ENCODE data around the gene CYGB. TPM values are rescaled to one million over a fixed set of nuclear protein-coding genes. Genes with fewer than 3 reads are reported as not detected.

Gene CYGB
- total and polyA plus RNA-seq, 2 of the 13 experiments (the other 11 are each of a cell fraction or from before 2014, with no cell fraction given): 18.9 to 27.1 TPM

DNA sequence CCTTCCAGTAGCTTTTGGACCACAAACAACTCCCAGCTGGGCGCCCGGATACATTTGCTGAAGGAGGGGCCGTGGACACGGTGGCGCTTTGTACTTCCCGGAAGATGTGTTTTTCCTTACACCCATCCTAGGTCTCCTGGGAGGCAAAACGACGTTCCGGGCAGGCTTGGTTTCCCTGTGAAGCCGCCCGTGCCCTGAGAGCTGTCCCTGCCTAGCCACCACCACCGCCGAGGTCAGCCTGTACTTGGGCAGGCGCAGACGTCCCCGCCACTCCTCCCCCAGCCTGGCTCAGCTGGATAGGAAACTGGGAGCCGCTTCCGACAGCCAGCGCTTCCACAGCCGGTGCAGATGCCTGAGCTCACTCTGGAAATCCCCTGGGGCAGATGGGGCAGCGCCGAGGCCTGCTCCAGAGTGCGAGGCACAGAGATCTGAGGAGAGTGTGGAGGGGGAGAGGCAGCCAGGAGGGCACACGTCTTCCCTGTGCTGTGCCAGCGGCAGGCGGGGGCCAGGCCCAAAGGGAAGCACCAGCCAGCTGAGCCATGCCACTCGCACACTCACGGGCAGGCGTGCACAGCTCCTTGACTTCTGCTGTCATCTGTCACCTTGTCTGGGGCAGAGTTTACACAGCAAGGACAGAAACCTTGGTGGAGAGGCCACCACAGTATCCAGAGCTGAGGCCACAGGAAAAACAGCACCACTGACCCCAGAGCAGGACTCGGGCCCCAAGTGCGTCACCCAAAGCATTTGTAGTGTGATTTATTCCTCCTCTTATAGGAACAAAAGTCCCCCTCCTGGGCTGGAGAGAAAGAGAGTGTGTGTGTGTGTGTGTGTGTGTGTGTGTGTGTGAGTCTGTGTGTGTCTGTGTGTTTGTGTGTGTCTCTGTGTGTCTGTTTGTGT is 39.3 kb downstream of the CYGB start (continued):
- TF ChIP-seq, protein P1, sequence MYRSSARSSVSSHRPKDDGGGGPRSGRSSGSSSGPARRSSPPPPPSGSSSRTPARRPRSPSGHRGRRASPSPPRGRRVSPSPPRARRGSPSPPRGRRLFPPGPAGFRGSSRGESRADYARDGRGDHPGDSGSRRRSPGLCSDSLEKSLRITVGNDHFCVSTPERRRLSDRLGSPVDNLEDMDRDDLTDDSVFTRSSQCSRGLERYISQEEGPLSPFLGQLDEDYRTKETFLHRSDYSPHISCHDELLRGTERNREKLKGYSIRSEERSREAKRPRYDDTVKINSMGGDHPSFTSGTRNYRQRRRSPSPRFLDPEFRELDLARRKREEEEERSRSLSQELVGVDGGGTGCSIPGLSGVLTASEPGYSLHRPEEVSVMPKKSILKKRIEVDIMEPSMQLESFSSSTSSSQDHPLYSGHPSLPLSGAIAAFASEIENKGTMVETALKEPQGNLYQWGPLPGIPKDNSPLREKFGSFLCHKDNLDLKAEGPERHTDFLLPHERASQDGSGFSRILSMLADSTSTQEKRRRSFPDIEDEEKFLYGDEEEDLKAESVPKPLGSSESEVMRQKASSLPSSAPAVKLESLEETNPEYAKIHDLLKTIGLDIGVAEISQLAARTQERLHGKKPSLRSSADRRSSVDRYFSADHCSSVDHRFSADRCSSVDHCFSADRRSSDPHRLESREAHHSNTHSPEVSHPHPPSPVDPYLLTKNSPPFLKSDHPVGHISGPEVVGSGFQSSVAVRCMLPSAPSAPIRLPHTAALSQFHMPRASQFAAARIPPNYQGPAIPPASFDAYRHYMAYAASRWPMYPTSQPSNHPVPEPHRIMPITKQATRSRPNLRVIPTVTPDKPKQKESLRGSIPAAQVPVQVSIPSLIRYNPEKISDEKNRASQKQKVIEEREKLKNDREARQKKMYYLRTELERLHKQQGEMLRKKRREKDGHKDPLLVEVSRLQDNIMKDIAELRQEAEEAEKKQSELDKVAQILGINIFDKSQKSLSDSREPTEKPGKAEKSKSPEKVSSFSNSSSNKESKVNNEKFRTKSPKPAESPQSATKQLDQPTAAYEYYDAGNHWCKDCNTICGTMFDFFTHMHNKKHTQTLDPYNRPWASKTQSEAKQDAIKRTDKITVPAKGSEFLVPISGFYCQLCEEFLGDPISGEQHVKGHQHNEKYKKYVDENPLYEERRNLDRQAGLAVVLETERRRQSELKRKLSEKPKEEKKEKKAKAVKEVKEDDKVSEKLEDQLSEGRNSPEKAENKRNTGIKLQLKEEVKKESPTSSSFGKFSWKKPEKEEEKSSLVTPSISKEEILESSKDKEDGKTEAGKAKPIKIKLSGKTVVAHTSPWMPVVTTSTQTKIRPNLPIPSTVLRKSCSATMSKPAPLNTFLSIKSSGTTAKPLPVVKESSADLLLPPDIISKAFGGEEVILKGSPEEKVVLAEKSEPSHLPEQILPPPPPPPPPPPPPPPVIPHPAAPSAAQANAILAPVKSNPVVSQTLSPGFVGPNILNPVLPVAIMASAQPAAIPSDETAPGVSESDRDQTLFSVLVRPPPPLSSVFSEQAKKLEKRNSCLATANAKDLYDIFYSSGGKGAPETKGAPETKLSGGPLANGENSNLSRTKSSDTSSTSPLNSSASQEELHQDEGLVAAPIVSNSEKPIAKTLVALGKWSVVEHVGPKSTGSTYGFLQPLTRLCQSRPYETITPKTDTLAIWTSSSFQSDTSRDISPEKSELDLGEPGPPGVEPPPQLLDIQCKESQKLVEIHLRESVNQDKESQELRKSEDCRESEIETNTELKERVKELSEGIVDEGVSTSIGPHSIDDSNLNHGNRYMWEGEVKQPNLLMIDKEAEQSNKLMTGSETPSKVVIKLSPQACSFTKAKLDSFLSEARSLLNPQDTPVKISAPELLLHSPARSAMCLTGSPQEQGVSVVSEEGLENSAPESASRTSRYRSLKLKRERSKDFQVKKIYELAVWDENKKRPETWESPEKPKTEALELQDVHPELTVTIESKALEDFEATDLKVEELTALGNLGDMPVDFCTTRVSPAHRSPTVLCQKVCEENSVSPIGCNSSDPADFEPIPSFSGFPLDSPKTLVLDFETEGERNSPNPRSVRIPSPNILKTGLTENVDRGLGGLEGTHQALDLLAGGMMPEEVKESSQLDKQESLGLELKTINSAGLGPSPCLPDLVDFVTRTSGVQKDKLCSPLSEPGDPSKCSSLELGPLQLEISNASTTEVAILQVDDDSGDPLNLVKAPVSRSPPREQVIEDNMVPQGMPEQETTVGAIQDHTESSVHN (CRISPR knock-in tag; IDR thresholded peaks at IDR 0.05): 0 out of 2 replicates have a peak, but pooled peaks have one; percentile 59
- peak; percentile 81 for TF ChIP-seq ZNF547 (CRISPR knock-in tag; IDR thresholded peaks at IDR 0.05)
- no peak for TF ChIP-seq XBP1 (CRISPR knock-in tag; IDR thresholded peaks at IDR 0.05)
- TF ChIP-seq, protein P2, sequence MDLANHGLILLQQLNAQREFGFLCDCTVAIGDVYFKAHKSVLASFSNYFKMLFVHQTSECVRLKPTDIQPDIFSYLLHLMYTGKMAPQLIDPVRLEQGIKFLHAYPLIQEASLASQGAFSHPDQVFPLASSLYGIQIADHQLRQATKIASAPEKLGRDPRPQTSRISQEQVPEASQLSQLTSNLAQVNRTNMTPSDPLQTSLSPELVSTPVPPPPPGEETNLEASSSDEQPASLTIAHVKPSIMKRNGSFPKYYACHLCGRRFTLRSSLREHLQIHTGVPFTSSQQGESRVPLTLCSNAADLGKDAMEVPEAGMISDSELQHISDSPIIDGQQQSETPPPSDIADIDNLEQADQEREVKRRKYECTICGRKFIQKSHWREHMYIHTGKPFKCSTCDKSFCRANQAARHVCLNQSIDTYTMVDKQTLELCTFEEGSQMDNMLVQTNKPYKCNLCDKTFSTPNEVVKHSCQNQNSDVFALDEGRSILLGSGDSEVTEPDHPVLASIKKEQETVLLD (CRISPR knock-in tag; IDR thresholded peaks at IDR 0.05; ENCODE audit: low read depth): no peak
- no peak for TF ChIP-seq ZNF644 (CRISPR knock-in tag; IDR thresholded peaks at IDR 0.05; ENCODE audit: low read depth)
- TF ChIP-seq, protein P3, sequence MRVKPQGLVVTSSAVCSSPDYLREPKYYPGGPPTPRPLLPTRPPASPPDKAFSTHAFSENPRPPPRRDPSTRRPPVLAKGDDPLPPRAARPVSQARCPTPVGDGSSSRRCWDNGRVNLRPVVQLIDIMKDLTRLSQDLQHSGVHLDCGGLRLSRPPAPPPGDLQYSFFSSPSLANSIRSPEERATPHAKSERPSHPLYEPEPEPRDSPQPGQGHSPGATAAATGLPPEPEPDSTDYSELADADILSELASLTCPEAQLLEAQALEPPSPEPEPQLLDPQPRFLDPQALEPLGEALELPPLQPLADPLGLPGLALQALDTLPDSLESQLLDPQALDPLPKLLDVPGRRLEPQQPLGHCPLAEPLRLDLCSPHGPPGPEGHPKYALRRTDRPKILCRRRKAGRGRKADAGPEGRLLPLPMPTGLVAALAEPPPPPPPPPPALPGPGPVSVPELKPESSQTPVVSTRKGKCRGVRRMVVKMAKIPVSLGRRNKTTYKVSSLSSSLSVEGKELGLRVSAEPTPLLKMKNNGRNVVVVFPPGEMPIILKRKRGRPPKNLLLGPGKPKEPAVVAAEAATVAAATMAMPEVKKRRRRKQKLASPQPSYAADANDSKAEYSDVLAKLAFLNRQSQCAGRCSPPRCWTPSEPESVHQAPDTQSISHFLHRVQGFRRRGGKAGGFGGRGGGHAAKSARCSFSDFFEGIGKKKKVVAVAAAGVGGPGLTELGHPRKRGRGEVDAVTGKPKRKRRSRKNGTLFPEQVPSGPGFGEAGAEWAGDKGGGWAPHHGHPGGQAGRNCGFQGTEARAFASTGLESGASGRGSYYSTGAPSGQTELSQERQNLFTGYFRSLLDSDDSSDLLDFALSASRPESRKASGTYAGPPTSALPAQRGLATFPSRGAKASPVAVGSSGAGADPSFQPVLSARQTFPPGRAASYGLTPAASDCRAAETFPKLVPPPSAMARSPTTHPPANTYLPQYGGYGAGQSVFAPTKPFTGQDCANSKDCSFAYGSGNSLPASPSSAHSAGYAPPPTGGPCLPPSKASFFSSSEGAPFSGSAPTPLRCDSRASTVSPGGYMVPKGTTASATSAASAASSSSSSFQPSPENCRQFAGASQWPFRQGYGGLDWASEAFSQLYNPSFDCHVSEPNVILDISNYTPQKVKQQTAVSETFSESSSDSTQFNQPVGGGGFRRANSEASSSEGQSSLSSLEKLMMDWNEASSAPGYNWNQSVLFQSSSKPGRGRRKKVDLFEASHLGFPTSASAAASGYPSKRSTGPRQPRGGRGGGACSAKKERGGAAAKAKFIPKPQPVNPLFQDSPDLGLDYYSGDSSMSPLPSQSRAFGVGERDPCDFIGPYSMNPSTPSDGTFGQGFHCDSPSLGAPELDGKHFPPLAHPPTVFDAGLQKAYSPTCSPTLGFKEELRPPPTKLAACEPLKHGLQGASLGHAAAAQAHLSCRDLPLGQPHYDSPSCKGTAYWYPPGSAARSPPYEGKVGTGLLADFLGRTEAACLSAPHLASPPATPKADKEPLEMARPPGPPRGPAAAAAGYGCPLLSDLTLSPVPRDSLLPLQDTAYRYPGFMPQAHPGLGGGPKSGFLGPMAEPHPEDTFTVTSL (CRISPR knock-in tag; IDR thresholded peaks at IDR 0.05; ENCODE audit: borderline replicate concordance): 0 out of 2 replicates have a peak, but pooled peaks have one; percentile 20
- TF ChIP-seq, protein P4, sequence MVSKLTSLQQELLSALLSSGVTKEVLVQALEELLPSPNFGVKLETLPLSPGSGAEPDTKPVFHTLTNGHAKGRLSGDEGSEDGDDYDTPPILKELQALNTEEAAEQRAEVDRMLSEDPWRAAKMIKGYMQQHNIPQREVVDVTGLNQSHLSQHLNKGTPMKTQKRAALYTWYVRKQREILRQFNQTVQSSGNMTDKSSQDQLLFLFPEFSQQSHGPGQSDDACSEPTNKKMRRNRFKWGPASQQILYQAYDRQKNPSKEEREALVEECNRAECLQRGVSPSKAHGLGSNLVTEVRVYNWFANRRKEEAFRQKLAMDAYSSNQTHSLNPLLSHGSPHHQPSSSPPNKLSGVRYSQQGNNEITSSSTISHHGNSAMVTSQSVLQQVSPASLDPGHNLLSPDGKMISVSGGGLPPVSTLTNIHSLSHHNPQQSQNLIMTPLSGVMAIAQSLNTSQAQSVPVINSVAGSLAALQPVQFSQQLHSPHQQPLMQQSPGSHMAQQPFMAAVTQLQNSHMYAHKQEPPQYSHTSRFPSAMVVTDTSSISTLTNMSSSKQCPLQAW (CRISPR knock-in tag; IDR thresholded peaks at IDR 0.05): peak; percentile 73; the same call in 1 of the 2 replicates
